ENCODE data around the gene MITF. TPM values are rescaled to one million over a fixed set of nuclear protein-coding genes. Genes with fewer than 3 reads are reported as not detected.

The MITF gene
- total RNA-seq, 1 experiment from 2014 or later, result 40.3 TPM

DNA sequence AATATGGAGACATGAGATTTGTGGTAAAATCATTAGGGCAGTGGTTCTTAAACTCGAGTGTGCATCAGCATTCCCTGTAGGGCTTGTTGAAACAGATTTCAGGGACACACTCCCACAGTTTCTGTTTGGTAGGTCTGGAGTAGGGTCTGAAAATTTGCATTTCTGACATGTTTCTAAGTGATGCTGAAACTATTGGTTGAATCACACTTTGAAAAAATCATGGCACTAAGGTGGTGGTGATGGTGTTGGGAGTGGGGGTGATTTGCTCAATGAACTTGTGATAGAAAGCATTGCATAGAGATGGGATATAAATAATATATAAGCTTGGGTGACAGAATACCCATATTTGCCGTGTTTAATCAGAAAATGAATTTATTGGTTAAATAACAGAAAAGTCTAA is 11.3 kb downstream of the MITF start:
- Mint-ChIP-seq H3K27ac (ENCODE audit: unreplicated experiment) (no peak overlapping the region), H3K27me3 (ENCODE audit: unreplicated experiment) (no peaks in the 10 kb centered on the region), H3K9me3 (ENCODE audit: low read depth, unreplicated experiment) (no peaks in the 10 kb centered on the region), H3K4me1 (ENCODE audit: low read depth, unreplicated experiment) (no peaks in the 10 kb centered on the region), H3K4me3 (ENCODE audit: low read depth, unreplicated experiment) (no peak overlapping the region), H3K36me3 (ENCODE audit: insufficient read depth, unreplicated experiment) (no peaks in the 10 kb centered on the region)
- DNase-seq, result no peak
- CTCF ChIA-PET, result no interaction called here
- TF ChIP-seq, protein P1, sequence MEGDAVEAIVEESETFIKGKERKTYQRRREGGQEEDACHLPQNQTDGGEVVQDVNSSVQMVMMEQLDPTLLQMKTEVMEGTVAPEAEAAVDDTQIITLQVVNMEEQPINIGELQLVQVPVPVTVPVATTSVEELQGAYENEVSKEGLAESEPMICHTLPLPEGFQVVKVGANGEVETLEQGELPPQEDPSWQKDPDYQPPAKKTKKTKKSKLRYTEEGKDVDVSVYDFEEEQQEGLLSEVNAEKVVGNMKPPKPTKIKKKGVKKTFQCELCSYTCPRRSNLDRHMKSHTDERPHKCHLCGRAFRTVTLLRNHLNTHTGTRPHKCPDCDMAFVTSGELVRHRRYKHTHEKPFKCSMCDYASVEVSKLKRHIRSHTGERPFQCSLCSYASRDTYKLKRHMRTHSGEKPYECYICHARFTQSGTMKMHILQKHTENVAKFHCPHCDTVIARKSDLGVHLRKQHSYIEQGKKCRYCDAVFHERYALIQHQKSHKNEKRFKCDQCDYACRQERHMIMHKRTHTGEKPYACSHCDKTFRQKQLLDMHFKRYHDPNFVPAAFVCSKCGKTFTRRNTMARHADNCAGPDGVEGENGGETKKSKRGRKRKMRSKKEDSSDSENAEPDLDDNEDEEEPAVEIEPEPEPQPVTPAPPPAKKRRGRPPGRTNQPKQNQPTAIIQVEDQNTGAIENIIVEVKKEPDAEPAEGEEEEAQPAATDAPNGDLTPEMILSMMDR (IDR thresholded peaks at IDR 0.05; ENCODE audit: unreplicated experiment), result no peak
- intact Hi-C loops (cut with micrococcal nuclease; ENCODE audit: unreplicated experiment), result no loop called here
- no TSS peak for BruUV-seq (replicated peaks)

DNA sequence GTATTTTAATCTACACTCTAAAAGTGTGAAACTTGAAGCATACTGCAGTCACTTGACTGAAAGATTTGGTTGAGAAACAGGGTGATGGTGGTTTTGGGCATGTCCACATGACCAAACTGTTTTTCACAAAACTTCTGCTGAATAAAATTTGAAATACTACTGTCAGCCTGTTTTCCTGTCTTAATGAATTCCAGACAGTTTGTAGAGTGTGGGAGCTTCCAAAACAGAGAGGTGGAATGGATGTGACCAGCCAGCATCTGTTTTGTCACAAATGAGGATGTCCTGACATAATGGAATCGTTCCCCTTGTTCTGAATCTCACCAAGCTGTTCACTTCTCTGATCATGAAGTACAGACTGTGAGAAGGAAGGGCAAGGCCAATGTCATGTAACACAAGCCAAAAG is 11.8 kb downstream of the MITF start:
- no peaks in the 10 kb centered on the region for H3K27me3 Mint-ChIP-seq (ENCODE audit: unreplicated experiment)
- no peaks in the 10 kb centered on the region for H3K4me1 Mint-ChIP-seq (ENCODE audit: low read depth, unreplicated experiment)
- no peaks in the 10 kb centered on the region for H3K9me3 Mint-ChIP-seq (ENCODE audit: low read depth, unreplicated experiment)
- CTCF ChIA-PET, result no interaction called here
- no peak overlapping the region for H3K4me3 Mint-ChIP-seq (ENCODE audit: low read depth, unreplicated experiment)
- no peak for DNase-seq
- H3K36me3 Mint-ChIP-seq (ENCODE audit: insufficient read depth, unreplicated experiment), result no peaks in the 10 kb centered on the region
- TF ChIP-seq, protein P1 (IDR thresholded peaks at IDR 0.05; ENCODE audit: unreplicated experiment), result no peak
- intact Hi-C loops (cut with micrococcal nuclease; ENCODE audit: unreplicated experiment), result no loop called here
- no TSS peak for BruUV-seq (replicated peaks)
- no peak overlapping the region for H3K27ac Mint-ChIP-seq (ENCODE audit: unreplicated experiment)

DNA sequence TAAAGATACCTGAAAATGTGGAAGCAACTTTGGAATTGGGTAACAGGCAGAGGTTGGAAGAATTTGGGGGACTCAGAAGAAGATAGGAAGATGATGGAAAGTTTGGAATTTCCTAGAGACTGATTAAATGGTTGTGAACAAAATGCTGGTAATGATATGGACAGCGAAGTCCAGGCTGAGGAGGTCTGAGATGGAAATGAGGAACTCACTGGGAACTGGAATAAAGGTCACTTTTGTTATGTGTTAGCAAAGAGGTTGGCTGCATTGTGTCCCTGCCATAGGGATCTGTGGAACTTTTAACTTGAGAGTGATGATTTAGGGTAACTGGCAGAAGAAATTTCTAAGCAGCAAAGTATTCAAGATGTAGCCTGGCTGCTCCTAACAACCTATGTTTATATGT is 13.0 kb downstream of the MITF start:
- Mint-ChIP-seq H3K4me3 (ENCODE audit: low read depth, unreplicated experiment) (no peak overlapping the region), H3K36me3 (ENCODE audit: insufficient read depth, unreplicated experiment) (no peaks in the 10 kb centered on the region), H3K4me1 (ENCODE audit: low read depth, unreplicated experiment) (no peaks in the 10 kb centered on the region), H3K9me3 (ENCODE audit: low read depth, unreplicated experiment) (no peaks in the 10 kb centered on the region), H3K27ac (ENCODE audit: unreplicated experiment) (no peak overlapping the region), H3K27me3 (ENCODE audit: unreplicated experiment) (no peaks in the 10 kb centered on the region)
- no TSS peak for BruUV-seq (replicated peaks)
- intact Hi-C loops (cut with micrococcal nuclease; ENCODE audit: unreplicated experiment), result no loop called here
- no peak for DNase-seq
- TF ChIP-seq, protein P1 (IDR thresholded peaks at IDR 0.05; ENCODE audit: unreplicated experiment), result no peak
- CTCF ChIA-PET, result no interaction called here

DNA sequence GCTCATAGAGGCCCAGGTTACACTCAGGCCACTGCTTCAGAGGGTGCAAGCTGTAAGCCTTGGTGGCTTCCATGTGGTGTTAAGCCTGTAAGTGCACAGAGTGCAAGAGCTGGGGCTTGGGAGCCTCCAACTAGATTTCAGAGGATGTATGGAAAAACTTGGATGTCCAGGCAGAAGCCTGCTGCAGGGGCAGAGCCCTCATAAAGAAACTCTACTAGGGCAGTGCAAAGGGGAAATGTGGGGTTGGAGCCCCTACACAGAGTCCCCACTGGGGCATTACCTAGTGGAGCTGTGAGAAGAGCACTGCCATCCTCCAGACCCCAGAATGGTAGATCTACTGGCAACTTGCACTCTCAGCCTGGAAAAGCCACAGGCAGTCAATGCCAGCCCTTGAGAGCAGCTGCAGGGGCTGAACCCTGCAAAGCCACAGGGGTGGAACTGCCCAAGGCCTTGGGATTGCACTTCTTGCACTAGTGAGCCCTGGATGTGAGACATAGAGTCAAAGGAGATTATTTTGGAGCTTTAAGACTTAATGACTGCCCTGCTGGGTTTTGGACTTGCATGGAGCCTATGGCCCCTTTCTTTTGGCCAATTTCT is 14.0 kb downstream of the MITF start:
- no peaks in the 10 kb centered on the region for H3K27me3 Mint-ChIP-seq (ENCODE audit: unreplicated experiment)
- CTCF ChIA-PET, result no interaction called here
- intact Hi-C loops (cut with micrococcal nuclease; ENCODE audit: unreplicated experiment), result no loop called here
- no peak overlapping the region for H3K27ac Mint-ChIP-seq (ENCODE audit: unreplicated experiment)
- no peak overlapping the region for H3K4me3 Mint-ChIP-seq (ENCODE audit: low read depth, unreplicated experiment)
- no peaks in the 10 kb centered on the region for H3K4me1 Mint-ChIP-seq (ENCODE audit: low read depth, unreplicated experiment)
- DNase-seq, result no peak
- no peaks in the 10 kb centered on the region for H3K9me3 Mint-ChIP-seq (ENCODE audit: low read depth, unreplicated experiment)
- no peaks in the 10 kb centered on the region for H3K36me3 Mint-ChIP-seq (ENCODE audit: insufficient read depth, unreplicated experiment)
- BruUV-seq (replicated peaks), result no TSS peak
- TF ChIP-seq, protein P1 (IDR thresholded peaks at IDR 0.05; ENCODE audit: unreplicated experiment), result no peak

Measured in Calu3 (cell line).